Measurements from ENCODE around the gene SPATA46.

DNA sequence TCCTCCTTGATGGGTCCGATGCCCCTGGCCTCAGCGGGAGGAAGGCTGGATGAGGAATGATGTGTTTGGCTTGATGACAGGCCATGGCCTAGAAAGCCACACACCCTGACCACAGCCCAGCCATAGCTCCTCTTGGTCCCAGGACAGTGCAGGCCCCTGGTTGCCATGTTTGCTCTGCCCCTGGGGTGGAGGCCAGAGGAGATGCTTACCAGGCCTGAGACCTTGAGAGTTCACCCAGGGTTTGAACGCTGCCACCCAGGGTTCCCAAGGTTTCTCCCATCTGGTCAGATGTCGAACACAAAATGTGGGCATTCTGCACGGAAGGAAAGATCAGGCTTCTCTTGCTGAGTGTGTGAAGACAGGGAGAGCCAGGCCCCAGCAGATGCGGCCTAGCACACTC lies 7.5 kb upstream of the SPATA46 start:
- TF ChIP-seq, protein P1, sequence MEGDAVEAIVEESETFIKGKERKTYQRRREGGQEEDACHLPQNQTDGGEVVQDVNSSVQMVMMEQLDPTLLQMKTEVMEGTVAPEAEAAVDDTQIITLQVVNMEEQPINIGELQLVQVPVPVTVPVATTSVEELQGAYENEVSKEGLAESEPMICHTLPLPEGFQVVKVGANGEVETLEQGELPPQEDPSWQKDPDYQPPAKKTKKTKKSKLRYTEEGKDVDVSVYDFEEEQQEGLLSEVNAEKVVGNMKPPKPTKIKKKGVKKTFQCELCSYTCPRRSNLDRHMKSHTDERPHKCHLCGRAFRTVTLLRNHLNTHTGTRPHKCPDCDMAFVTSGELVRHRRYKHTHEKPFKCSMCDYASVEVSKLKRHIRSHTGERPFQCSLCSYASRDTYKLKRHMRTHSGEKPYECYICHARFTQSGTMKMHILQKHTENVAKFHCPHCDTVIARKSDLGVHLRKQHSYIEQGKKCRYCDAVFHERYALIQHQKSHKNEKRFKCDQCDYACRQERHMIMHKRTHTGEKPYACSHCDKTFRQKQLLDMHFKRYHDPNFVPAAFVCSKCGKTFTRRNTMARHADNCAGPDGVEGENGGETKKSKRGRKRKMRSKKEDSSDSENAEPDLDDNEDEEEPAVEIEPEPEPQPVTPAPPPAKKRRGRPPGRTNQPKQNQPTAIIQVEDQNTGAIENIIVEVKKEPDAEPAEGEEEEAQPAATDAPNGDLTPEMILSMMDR (IDR thresholded peaks at IDR 0.05): no peak
- no peak for TF ChIP-seq POLR2A (IDR thresholded peaks at IDR 0.05)
